HG03575 (cell line): ENCODE data around the gene GABBR2.
"Not testable (repeated sequence)": the region's sequence is repeated elsewhere in the genome, so short reads cannot be mapped to it uniquely, and the experiment has no call there.

Experiments used
- ATAC-seq: cut with Tn5 transposase; IDR thresholded peaks from one replicate; pipeline ENCODE4 v1.9.1; 2021; ENCODE audit not compliant: unreplicated experiment, insufficient number of reproducible peaks, low FRiP score; ENCODE audit errors: extremely low read depth

Gene GABBR2

DNA sequence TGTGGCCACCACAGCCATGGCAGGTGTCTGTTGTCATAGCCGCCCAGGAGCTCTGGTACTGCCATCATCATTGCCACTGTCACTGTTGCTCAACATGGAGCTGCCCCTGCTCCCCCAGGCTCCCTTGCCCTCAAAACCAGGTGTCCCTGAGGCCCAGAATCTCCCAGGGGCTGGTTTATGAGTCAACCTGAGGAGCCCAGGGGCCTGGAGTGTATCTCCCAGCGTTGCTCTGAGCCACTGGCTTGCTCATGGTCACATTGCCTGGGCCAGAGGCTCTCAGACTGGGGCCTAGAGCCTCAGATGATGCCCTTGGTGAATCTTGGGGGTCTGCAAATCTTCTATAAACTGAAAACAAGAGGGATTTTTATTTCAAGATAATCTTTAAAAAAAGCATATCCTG is 428.6 kb downstream of the GABBR2 start:
- ATAC-seq = no peak

DNA sequence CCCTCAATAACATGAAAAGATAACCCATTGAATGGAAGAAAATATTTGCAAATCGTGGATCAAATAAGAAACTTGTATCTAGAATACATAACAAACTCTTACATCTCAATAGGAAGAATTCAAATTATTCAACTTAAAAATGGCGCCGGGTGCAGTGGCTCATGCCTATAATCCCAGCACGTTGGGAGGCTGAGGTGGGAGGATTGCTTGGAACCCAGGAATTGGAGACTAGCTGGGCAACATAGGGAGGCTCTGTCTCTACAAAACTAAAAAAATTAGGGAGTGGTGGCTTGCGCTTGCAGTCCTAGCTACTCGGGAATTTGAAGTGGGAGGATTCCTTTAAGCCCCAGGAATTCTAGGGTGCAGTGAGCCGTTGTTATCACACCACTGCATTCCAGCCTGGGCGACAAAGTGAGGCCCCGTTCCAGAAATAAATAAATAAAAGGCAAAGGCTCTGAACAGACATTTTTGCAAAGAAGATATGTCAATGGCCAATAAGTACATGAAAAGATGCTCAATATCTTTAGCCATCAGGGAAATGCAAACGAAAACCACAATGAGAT is 431.7 kb downstream of the GABBR2 start:
- ATAC-seq = no peak

- ATAC-seq = no peak
Measured at GRCh38 chr9:98275159-98275558, 433.6 kb downstream of the GABBR2 start.

GRCh38 chr9:98272083-98272482 is 436.7 kb downstream of the GABBR2 start:
- ATAC-seq = no peak

DNA sequence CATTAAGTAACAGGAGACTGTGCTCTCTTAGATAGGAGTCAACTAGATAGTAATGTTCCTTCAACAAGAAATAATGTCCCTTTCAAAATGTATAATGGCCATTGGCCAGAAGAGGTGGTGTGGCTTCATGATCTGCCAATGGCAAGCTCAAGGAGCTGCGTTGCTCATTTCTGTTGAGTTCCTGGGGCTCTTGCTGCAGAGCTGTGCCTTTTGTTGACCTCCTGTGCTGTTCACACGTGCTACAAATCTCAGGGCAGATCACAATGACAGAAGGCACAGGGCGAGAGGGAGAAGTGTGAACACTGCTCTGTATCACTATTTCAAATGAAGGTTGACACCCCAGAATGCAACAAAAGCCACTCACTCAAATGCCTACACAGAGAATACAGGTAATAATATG is 437.3 kb downstream of the GABBR2 start:
- no peak for ATAC-seq

- ATAC-seq = not testable (repeated sequence)
Measured at GRCh38 chr9:98270284-98270683, 438.5 kb downstream of the GABBR2 start.

DNA sequence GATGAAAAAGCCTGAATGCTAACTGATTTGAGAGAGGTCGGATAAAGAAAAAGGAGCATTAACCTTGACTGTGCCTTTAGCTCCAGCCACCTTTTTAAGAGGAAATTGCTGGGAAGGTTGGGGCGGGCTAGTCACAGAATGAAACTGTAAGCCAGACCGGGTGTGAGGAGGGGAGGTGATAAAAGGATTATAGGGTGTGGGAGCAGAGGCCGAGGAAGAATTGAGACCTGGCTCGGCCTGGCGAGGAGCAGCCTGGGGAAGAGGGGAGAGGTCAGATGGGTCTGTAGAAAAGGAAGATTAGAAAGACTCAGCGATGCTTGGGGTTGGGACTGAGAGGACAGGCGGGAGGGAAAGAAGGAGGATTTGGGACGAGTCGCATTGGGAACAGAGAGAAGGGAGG is 439.1 kb downstream of the GABBR2 start:
- not testable (repeated sequence) for ATAC-seq

DNA sequence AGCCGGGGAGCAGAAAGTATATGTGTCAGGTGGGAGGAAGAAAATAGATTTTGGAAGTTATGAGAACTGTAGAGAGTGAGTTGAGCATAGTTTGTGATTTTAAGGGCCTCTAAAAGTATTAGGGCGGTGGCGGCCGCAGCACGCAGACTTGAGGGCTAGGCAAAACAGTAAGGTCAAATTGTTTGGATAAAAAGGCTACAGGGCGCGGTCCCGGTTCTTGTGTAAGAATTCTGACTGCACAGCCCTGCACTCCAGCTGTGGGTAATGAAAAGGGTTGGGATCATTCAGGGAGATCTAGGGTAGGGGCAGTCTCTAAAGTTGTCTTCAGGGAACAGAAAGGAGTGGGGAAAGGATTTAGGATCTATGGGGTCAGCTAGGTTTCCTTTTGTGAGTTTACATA is 441.2 kb downstream of the GABBR2 start:
- ATAC-seq = not testable (repeated sequence)

DNA sequence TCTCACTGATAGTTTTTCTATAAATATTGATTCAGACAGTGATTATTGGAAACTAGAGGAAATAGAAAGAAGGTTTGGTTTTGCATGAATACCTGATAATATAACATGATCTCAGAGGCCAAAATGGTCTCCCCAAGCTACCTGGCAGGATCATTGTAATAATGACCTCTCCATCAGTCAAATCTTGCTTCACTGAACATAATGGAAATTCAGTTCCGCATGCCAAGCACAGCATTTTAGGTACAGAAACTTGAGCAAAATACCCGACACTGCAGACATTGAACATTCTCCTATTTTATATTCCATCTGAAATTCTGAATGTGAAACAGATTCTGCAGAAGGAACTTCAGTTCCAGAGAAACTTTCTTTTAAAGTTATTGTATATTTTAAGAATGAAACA is 444.2 kb downstream of the GABBR2 start:
- no peak for ATAC-seq

GRCh38 chr9:98263482-98264357 is 445.0 kb downstream of the GABBR2 start:
- ATAC-seq = no peak

DNA sequence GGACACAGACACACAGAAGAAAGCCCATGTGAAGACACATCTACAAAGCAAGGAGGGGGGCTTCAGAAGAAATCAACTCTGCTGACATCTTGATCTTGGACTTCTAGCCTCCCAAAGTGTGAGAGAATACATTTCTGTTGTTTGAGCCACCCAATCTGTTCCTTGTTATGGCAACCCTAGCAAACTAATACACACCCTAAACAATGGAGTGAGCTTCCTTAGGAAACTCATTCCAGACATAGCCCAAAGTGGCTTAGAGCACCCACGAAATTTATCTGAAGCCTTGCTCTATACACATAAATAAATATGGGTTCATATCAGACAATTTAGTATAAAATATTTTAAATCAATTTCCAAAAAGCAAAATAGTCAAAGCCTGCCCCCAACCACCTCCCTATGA is 445.7 kb downstream of the GABBR2 start:
- ATAC-seq = no peak

DNA sequence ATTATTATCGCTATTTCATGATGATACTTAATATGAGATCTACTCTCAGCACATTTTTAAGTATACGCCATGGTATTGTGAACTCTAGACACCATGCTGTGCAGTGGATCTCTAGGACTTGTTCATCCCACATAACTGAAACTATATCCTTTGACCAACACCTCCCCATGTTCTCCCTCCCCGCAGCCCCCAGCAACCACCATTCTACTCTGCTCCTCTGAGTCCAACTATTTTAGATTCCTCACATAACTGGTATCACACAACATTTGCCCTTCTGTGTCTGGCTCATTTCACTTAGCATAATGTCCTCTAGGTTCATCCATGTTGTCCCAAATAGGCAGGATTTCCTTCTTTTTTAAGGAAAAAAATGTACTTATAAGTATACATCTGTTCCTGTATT is 446.7 kb downstream of the GABBR2 start:
- no peak for ATAC-seq

GRCh38 chr9:98260635-98261034 is 448.1 kb downstream of the GABBR2 start:
- ATAC-seq = no peak

DNA sequence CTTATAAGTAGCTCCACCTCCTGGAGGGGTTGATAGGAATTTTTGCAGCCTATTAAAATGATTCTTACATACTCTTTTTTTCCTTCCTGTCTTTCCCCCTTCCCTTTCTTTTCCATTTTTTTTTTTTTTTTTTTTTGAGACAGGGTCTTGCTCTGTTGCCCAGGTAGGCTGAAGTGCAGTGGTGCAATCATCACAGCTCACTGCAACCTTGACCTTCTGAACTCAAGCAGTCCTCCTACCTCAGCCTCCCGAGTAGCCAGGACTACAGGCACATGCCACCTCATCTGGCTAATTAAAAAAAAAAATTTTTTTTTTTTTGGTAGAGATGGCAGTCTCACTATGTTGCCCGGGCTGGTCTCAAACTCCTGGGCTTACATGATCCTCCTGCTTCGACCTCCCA is 448.9 kb downstream of the GABBR2 start:
- ATAC-seq = no peak

- no peak for ATAC-seq
Measured at GRCh38 chr9:98256756-98257155, 452.0 kb downstream of the GABBR2 start.

DNA sequence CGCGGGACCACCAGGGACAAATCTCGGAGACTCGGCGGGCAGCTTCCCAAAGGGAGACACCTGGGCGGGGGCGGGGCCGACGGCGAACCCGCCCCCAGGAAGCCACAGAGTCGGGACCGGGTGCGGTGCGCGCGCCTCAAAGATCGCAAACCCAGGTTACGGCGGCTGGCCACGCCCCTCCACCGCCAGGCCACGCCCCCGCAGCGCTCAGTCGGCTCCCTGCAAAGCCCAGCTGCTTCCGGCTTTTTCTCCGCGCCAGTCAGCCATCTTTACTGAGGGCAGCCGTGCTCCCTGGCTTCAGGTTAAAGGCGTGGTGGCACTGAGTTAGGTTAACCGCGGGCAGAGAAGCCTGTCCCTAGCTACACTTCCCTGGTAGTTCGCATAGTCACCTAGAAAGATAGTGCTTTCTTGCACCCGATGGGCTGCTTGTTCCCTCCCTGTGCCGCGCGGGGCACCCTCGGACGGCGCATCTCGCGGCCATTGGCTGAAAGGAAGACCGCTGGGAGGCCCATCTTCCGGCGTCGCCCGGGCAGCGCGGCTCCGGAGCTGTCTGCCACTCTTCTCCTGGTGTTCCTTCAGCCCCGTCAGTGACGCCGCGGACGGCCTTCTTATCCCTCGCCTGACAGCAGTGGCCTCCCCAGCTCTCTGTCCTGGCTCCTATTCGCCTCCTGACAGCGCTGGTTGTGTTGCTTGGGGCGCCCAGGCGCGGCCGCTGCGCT is 453.0 kb downstream of the GABBR2 start, which contains the start of gene TBC1D2:
Gene TBC1D2, minus strand, starts transcription at position 72 of the 719 bp plus-strand sequence. CDS start 108 bp downstream, outside the sequence.
- peak; percentile 36 for ATAC-seq

- ATAC-seq = no peak
Measured at GRCh38 chr9:98255061-98255577, 453.6 kb downstream of the GABBR2 start.

DNA sequence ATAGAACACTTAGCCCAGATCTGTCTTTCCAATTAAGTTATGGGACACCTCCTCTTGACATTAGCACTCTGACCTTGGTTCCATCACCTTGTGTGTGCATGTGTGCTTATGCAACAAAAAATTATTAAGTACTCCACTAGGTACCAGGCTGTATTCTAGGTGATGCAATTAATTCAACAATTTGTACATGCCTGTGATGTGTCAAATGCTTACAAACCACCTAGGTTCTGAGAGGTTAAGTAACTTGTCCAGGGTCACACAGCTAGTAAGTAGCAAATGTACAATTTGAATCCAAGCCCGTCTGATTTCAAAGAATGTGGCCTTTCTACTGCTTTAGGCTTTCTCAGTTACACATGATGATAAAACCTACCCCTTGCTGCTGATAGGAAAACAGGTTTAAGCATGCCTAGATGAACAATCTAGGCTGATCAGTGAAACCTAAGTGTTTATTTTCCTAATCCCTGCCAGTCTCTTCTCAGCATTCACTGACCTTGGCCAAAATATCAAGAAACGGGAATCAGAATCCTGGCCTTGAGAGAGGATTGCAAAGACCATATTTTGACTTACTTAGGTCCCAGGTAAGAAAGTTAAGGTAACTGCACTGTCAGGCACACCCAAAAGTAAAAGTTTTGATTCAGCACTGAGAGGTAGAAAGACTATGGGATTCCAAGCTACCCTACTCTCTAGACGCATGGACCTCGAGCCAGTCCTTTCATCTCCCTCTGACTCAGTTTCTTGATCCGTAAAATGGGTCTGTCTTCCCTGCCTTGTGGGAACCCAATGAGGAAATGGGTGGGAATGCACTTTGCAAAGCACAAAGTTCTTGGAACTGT is 454.3 kb downstream of the GABBR2 start:
- ATAC-seq = no peak

DNA sequence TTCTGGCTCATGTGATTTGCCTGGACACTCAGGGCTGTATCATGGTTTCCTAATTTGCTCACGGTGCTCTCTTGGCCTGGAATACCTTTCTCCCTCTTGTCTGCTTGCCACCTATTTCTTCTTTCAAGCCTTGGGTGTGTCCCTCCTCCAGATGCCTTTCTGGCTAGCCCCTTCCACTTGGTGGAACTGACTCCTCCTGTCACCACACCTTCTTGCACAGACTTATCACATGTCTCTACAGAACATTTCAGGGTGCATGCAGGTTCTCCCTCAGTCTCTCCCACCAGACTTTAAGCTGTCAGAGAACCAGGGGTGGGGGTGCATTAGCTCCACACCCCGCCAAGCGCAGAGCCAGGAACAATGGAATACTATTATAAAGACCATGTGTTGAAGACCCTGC is 455.2 kb downstream of the GABBR2 start:
- no peak for ATAC-seq
